Hepatocyte (in vitro differentiated cells): ENCODE results near the gene TEX101. TPM values are rescaled to one million over a fixed set of nuclear protein-coding genes. Genes with fewer than 3 reads are reported as not detected.

Source experiments
- DNase-seq: peaks from one replicate; pipeline ENCODE4 v3.0.0-alpha.2; 2016; ENCODE audit warnings: low spot score
- H2AFZ ChIP-seq: fragments of 200-600 bp; sonication (generic); 2 replicates; pipeline ENCODE4 v1.6.0; 2016; ENCODE audit warnings: antibody characterized with exemption, mild to moderate bottlenecking
- H3K27ac ChIP-seq: fragments of 200-600 bp; sonication (generic); 2 replicates; pipeline ENCODE4 v1.5.1; 2016; ENCODE audit warnings: mild to moderate bottlenecking
- H3K27me3 ChIP-seq: fragments of 200-600 bp; sonication (generic); 2 replicates; pipeline ENCODE4 v1.6.1; 2016
- H3K36me3 ChIP-seq: fragments of 200-600 bp; sonication (generic); replicated peaks from 2 replicates; pipeline ENCODE4 v1.5.1; 2016; ENCODE audit warnings: low read depth; ENCODE audit not compliant: insufficient read depth
- H3K4me1 ChIP-seq: fragments of 200-600 bp; sonication (generic); 2 replicates; pipeline ENCODE4 v1.5.1; 2016; ENCODE audit warnings: mild to moderate bottlenecking, moderate library complexity; ENCODE audit not compliant: insufficient read depth
- H3K4me2 ChIP-seq: fragments of 200-600 bp; sonication (generic); 2 replicates; pipeline ENCODE4 v1.6.0; 2016
- H3K4me3 ChIP-seq: fragments of 200-600 bp; sonication (generic); 2 replicates; pipeline ENCODE4 v1.5.1; 2016; ENCODE audit warnings: mild to moderate bottlenecking
- H3K79me2 ChIP-seq: fragments of 200-600 bp; sonication (generic); 2 replicates; pipeline ENCODE4 v1.6.0; 2017; ENCODE audit warnings: mild to moderate bottlenecking
- H3K9me2 ChIP-seq: fragments of 200-600 bp; sonication (generic); replicated peaks from 2 replicates; pipeline ENCODE4 v1.6.0; 2017; ENCODE audit warnings: mild to moderate bottlenecking; ENCODE audit not compliant: insufficient read depth
- H3K9me3 ChIP-seq: fragments of 200-600 bp; sonication (generic); 2 replicates; pipeline ENCODE4 v1.5.1; 2016; ENCODE audit warnings: low read depth, mild to moderate bottlenecking
- H4K20me1 ChIP-seq: fragments of 200-600 bp; sonication (generic); 2 replicates; pipeline ENCODE4 v1.6.0; 2016; ENCODE audit warnings: mild to moderate bottlenecking; ENCODE audit not compliant: insufficient read depth, poor library complexity, severe bottlenecking
- CTCF ChIP-seq: fragments of 200-600 bp; sonication (generic); IDR thresholded peaks from 2 replicates; pipeline ENCODE4 v1.5.1; 2016; ENCODE audit warnings: antibody characterized with exemption, mild to moderate bottlenecking; ENCODE audit not compliant: poor library complexity
- EZH2 ChIP-seq: fragments of 200-600 bp; sonication (generic); IDR thresholded peaks from 2 replicates; pipeline ENCODE4 v1.6.1; 2016; ENCODE audit warnings: antibody characterized with exemption, mild to moderate bottlenecking, borderline replicate concordance
- EZH2phosphoT487 ChIP-seq: fragments of 200-600 bp; sonication (generic); IDR thresholded peaks from one replicate; pipeline ENCODE4 v1.6.1; 2018; ENCODE audit warnings: antibody characterized with exemption, mild to moderate bottlenecking, low read depth, moderate library complexity; ENCODE audit not compliant: unreplicated experiment, severe bottlenecking
- WGBS: methylation state at CpG from one replicate; pipeline ENCODE4 v1.1.6; 2016; ENCODE audit warnings: low lambda C conversion rate; ENCODE audit errors: missing lambda C conversion rate; 5-methylcytosine and 5-hydroxymethylcytosine counted together
- polyA plus RNA-seq: library from polyadenylated mRNA; unstranded; fragments of >200 nt; fragmentation: Nextera tagmentation; extraction: Ambion mirVana; gene quantifications from 2 replicates; pipeline ENCODE4 v1.2.1, GENCODE V29; 2016
- total RNA-seq: library from RNA; depleted of rRNA; stranded (reverse); fragments of >200 nt; gene quantifications from 2 replicates; pipeline ENCODE4 v1.2.3, GENCODE V29; 2014

Gene TEX101
- total and polyA plus RNA-seq, 2 experiments from 2014 or later: not detected

DNA sequence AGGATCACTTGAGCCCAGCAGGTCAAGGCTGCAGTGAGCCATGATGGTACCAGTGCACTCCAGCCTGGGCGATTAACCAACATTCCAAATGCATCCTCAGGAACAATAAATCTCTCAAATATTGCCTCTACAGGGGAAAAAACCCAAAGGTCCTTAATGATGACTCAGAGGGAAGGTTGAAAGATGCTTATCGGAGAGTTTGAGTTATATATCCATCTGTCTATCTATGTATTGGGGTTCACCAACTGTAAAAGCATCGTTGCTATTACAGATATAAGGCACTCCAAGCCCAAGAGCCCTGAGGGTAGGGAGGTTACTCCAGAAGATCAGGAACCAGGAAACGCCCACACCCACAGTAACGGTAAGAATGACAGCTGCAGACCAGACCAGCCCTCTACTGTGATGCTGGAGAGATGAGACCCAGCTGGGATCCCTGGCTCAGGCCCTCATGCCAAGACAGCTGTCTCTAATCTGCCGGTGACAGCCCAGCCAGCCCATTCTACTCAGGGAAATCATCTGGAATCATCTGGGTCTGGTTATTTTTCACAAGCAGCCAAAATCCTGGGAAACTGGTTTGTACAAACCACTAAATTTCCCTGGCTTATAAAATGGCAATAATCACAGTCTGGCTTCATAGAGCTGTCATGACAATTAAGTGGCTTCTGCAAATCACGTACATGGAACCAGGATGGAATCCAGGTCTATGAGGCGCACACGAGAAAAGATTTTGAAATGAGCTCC lies 23.8 kb downstream of the TEX101 start:
- TF ChIP-seq EZH2phosphoT487 (no peak), CTCF (no peak), EZH2 (no peak)
- Histone ChIP-seq H3K27ac (peak overlapping the region; percentile 31), H3K9me3 (no peaks in the 10 kb centered on the region), H3K79me2 (no peaks in the 10 kb centered on the region), H3K4me1 (peaks cover 3% of the 10 kb centered on the region), H3K4me3 (no peak overlapping the region), H4K20me1 (no peaks in the 10 kb centered on the region), H3K27me3 (no peaks in the 10 kb centered on the region), H3K36me3 (no peaks in the 10 kb centered on the region), H2AFZ (no peak overlapping the region), H3K9me2 (no peaks in the 10 kb centered on the region), H3K4me2 (no peak overlapping the region)
- WGBS: 56% methylated on average over 9 of the region's 9 CpGs
- peak; percentile 51 for DNase-seq

DNA sequence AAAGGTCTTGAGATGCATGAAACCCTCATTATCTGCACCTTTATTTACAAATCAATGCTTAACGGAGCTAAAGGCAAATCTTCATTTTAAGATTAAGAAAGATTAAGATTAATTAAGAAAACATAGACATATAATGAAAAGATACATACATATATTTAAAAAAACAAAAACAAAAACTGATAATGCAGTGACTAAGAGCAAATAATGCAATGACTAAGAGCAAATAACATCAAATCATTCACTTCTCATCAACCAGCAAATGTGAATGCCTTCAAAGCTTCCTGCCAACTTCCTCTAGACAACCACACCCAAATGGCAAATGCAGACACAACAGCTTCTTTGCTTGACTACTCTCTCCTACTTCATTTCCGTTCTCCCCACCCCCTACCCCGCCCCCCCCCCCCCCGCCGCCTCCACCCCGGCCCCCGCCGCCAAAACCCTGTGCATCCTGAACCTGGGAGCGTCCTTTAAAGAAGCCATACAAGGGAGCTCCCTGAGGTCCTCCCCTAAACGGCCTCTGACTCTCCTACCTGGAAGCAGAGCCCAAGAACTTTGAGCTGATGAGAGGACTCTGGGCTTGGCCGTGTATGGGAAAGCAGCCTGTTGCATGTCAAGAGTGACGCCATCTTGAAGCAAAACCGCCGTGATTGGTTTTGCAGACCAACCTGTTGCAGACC lies 24.5 kb downstream of the TEX101 start:
- Histone ChIP-seq H3K36me3 (no peaks in the 10 kb centered on the region), H3K4me1 (peaks cover 3% of the 10 kb centered on the region), H4K20me1 (no peaks in the 10 kb centered on the region), H3K9me3 (no peaks in the 10 kb centered on the region), H3K4me2 (no peak overlapping the region), H3K4me3 (no peak overlapping the region), H3K9me2 (no peaks in the 10 kb centered on the region), H3K27ac (peak overlapping the region; percentile 31), H2AFZ (no peak overlapping the region), H3K27me3 (no peaks in the 10 kb centered on the region), H3K79me2 (no peaks in the 10 kb centered on the region)
- DNase-seq: no peak
- 76% methylated on average over 11 of the region's 14 CpGs for WGBS
- TF ChIP-seq EZH2phosphoT487 (no peak), CTCF (no peak), EZH2 (no peak)

DNA sequence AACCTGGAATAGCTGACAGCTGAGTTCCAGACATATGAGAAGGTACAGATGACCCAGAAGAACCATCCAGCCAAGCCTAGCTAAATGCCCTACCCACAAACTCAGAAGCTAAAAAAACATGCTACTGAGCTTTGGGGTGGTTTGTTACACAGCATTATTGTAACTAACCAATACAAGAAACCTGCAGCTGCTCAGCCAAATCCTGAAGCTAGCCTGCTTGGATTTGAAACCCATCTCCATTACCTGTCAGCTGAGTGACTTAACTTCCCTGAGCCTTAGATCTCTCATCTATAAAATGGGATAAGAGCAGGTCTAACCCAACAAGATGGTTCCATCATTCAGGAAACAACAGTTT lies 25.0 kb downstream of the TEX101 start:
- no peak for DNase-seq
- Histone ChIP-seq H2AFZ (no peak overlapping the region), H3K9me2 (no peaks in the 10 kb centered on the region), H3K4me2 (no peak overlapping the region), H3K36me3 (no peaks in the 10 kb centered on the region), H3K27me3 (no peaks in the 10 kb centered on the region), H3K9me3 (no peaks in the 10 kb centered on the region), H4K20me1 (no peaks in the 10 kb centered on the region), H3K4me1 (peaks cover 3% of the 10 kb centered on the region), H3K27ac (no peak overlapping the region), H3K79me2 (no peaks in the 10 kb centered on the region), H3K4me3 (no peak overlapping the region)
- TF ChIP-seq EZH2phosphoT487 (no peak), CTCF (no peak), EZH2 (no peak)
